Liver (tissue), 3 donors: Measurements from ENCODE around the gene NFIX.

ENCODE experiments used
- CTCF ChIP-seq: fragments of 150-350 bp; IDR thresholded peaks from 2 replicates; pipeline ENCODE4 v1.5.1; 2017; ENCODE audit warnings: improper control_type of control experiment, low read depth, low read length; ENCODE audit not compliant: missing input control
- GABPA ChIP-seq, 2 donors: IDR thresholded peaks in 1 of 2; conservative IDR thresholded peaks in 1 of 2; 2 replicates each; pipeline ENCODE4 v1.6.1; 2016; ENCODE audit warnings: antibody characterized with exemption in 2 of 2, mild to moderate bottlenecking in 1 of 2, moderate library complexity in 1 of 2
- JUND ChIP-seq, 2 donors: IDR thresholded peaks; 2 replicates each; pipeline ENCODE4 v1.6.1; 2016; ENCODE audit warnings: antibody characterized with exemption in 2 of 2
- SP1 ChIP-seq: IDR thresholded peaks from 2 replicates; pipeline ENCODE4 v1.6.1; 2018; ENCODE audit warnings: antibody characterized with exemption, mild to moderate bottlenecking
- TAF1 ChIP-seq: conservative IDR thresholded peaks from 2 replicates; pipeline ENCODE4 v1.6.1; 2016; ENCODE audit warnings: antibody characterized with exemption, mild to moderate bottlenecking
- YY1 ChIP-seq: IDR thresholded peaks from 2 replicates; pipeline ENCODE4 v1.6.1; 2016; ENCODE audit warnings: antibody characterized with exemption, mild to moderate bottlenecking
- TF ChIP-seq, protein P1 (sequence below): IDR thresholded peaks from 2 replicates; pipeline ENCODE4 v1.6.1; 2016; ENCODE audit warnings: antibody characterized with exemption
- donor health status: healthy.
- donor health status: healthy.

DNA sequence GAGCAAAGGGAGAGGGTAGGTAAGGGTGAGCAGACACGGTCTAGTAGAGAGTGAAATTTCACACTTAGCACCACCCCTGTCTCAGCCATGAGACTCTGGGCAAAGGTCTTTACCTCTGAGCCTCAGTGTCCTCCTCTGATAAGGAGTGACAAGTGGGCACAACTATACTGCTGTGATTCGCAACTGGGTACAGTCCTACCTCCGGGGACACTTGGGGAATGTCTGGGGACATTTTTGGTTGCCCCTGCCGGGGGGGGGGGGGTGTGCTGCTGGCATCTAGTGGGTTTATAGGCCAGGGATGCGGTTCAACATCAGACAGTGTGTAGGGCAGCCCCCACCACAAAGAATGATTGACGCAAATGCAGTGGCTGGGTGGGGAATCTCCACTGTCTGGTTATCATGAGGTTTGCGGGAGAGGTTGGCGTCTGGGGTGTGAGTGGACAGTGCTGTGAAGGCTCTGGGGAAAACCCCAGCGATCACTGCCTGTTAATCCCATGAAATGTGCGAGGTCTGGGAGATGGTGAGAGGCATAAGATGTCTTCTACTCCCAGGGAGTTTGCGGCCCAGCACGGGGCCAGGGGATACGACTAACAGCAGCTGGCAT, 127.1 kb downstream of the NFIX start:
- TF ChIP-seq, protein P1, sequence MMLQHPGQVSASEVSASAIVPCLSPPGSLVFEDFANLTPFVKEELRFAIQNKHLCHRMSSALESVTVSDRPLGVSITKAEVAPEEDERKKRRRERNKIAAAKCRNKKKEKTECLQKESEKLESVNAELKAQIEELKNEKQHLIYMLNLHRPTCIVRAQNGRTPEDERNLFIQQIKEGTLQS, result no peak
- no peak for TF ChIP-seq CTCF
- no peak for TF ChIP-seq JUND (IDR thresholded peaks at IDR 0.05)
- no peak for TF ChIP-seq YY1
- no peak for TF ChIP-seq GABPA (IDR thresholded peaks at IDR 0.05 in 1 of 2, conservative IDR thresholded peaks at IDR 0.05 in 1 of 2)
- no peak for TF ChIP-seq TAF1
- TF ChIP-seq SP1, result no peak
